HCT116 (cell line): Measurements from ENCODE around the gene HYKK.

Experiments used
- CTCF ChIP-seq, 3 experiments: fragments of 200-600 bp in 1 of 3; sonication (generic) in 1 of 3; IDR thresholded peaks in 2 of 3; conservative IDR thresholded peaks in 1 of 3; 2 replicates each; pipeline ENCODE4 v1.5.1; 2012 to 2017; ENCODE audit warnings: low read depth in 2 of 3, low read length in 2 of 3, antibody characterized with exemption in 1 of 3, borderline replicate concordance in 1 of 3, control low read depth in 1 of 3, mild to moderate bottlenecking in 1 of 3, mixed read lengths in 1 of 3, mixed run types in 1 of 3, moderate library complexity in 1 of 3; ENCODE audit not compliant: insufficient read depth in 1 of 3
- EGR1 ChIP-seq: IDR thresholded peaks from 2 replicates; pipeline ENCODE4 v1.6.1; 2012; ENCODE audit warnings: low read depth
- EZH2 ChIP-seq: fragments of 200-600 bp; sonication (generic); IDR thresholded peaks from 2 replicates; pipeline ENCODE4 v1.6.1; 2017; ENCODE audit warnings: antibody characterized with exemption, mixed run types
- POLR2A ChIP-seq: IDR thresholded peaks from 2 replicates; pipeline ENCODE4 v1.7.0; 2011; ENCODE audit warnings: borderline replicate concordance; ENCODE audit not compliant: insufficient read depth, insufficient read length; ENCODE audit errors: extremely low read depth
- POLR2AphosphoS5 ChIP-seq: IDR thresholded peaks from 2 replicates; pipeline ENCODE4 v1.6.1; 2011; ENCODE audit warnings: mild to moderate bottlenecking, low read depth, low read length, moderate library complexity
- REST ChIP-seq: IDR thresholded peaks from 2 replicates; pipeline ENCODE4 v1.6.1; 2012; ENCODE audit warnings: low read depth
- SRF ChIP-seq: IDR thresholded peaks from 2 replicates; pipeline ENCODE4 v1.6.1; 2012; ENCODE audit warnings: low read depth
- YY1 ChIP-seq: IDR thresholded peaks from 2 replicates; pipeline ENCODE4 v1.6.1; 2011; ENCODE audit warnings: low read length, low read depth, moderate library complexity, mild to moderate bottlenecking; ENCODE audit not compliant: insufficient replicate concordance; ENCODE audit errors: extremely low read depth

DNA sequence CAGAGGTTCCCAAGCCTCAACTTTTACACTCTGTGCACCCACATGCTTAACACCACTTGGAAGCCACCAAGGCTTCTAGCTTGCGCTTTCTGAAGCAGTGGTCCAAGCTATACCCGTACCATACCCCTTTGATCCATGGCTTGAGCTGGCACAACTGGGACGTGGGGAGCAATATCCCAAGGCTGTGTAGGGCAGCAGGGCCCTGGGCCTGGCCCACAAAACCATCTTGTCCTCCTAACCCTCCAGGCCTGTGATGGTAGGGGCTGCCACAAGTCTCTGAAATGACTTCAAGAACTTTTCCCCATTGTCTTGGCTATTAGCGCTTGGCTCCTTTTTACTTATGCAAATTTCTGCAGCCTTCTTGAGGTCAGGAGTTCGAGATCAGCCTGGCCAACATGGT is 16.9 kb downstream of the HYKK start:
- TF ChIP-seq CTCF (IDR thresholded peaks at IDR 0.05 in 2 of 3, conservative IDR thresholded peaks at IDR 0.05 in 1 of 3; ENCODE audit: borderline replicate concordance in 1 of 3, insufficient read depth in 1 of 3, low read depth in 2 of 3, low read length in 2 of 3): no peak
- TF ChIP-seq POLR2A: no peak
- no peak for TF ChIP-seq POLR2AphosphoS5
- TF ChIP-seq EZH2: no peak
- TF ChIP-seq EGR1: no peak
- no peak for TF ChIP-seq REST
- no peak for TF ChIP-seq SRF
- no peak for TF ChIP-seq YY1
